Thyroid gland (tissue), 4 donors: Measurements from ENCODE around the gene MORC1. TPM values are rescaled to one million over a fixed set of nuclear protein-coding genes. Genes with fewer than 3 reads are reported as not detected.

Experiments used
- DNase-seq, 2 donors: peaks; one replicate each; pipeline ENCODE4 v3.0.0-alpha.2; 2019
- H3K27ac ChIP-seq, 3 donors: fragments of 200-600 bp; sonication (generic); 1 replicate in 2 of 3; 2 replicates in 1 of 3; pipeline ENCODE4 v1.5.1; 2016 to 2019; ENCODE audit warnings: mild to moderate bottlenecking in 1 of 3, moderate library complexity in 1 of 3
- H3K27me3 ChIP-seq: fragments of 200-600 bp; sonication (generic); one replicate; pipeline ENCODE4 v1.5.1; 2019
- H3K36me3 ChIP-seq, 2 donors: fragments of 200-600 bp; sonication (generic); one replicate each; pipeline ENCODE4 v1.5.1; 2016 to 2019
- H3K4me1 ChIP-seq, 2 donors: fragments of 200-600 bp; sonication (generic); one replicate each; pipeline ENCODE4 v1.5.1; 2017 to 2019
- H3K4me3 ChIP-seq, 3 donors: fragments of 200-600 bp; sonication (generic); replicated peaks in 1 of 3; 1 replicate in 2 of 3; 2 replicates in 1 of 3; pipeline ENCODE4 v1.5.1; 2016; ENCODE audit warnings: mild to moderate bottlenecking in 1 of 3
- H3K9me3 ChIP-seq: fragments of 200-600 bp; sonication (generic); one replicate; pipeline ENCODE4 v1.5.1; 2017
- POLR2A ChIP-seq, 2 donors: fragments of 450-650 bp; IDR thresholded peaks; one replicate each; pipeline ENCODE4 v1.6.1; 2017; ENCODE audit warnings: antibody characterized with exemption in 2 of 2, mild to moderate bottlenecking in 2 of 2, moderate library complexity in 1 of 2
- WGBS, 2 donors: methylation state at CpG; one replicate each; pipeline ENCODE4 v1.1.5; 2017; 5-methylcytosine and 5-hydroxymethylcytosine counted together
- intact Hi-C: fragments of 100-400 bp; cut with DNase I; formaldehyde crosslinking; loops from one replicate; pipeline ENCODE4 v1.15.1; 2023
- total RNA-seq, 4 donors: library from RNA; depleted of rRNA; stranded (reverse); fragments of >200 nt; gene quantifications; one replicate each; pipeline ENCODE4 v1.2.3, GENCODE V29; 2016
- TF ChIP-seq, protein P1 (sequence below), 6 experiments: fragments of 200-600 bp in 3 of 6; fragments of 450-650 bp in 3 of 6; sonication (generic) in 3 of 6; IDR thresholded peaks; one replicate each; pipeline ENCODE4 v1.5.1; 2016 to 2019; ENCODE audit warnings: antibody characterized with exemption in 6 of 6, mild to moderate bottlenecking in 2 of 6, inconsistent platforms in 1 of 6, moderate library complexity in 1 of 6

The MORC1 gene
- total RNA-seq, 4 donors from 2014 or later: 0.13 TPM; not detected in 3

- H3K27me3 ChIP-seq: no peaks in the 10 kb centered on the region
- H3K4me3 ChIP-seq: no peak overlapping the region
- H3K27ac ChIP-seq: no peak overlapping the region
- no peaks in the 10 kb centered on the region for H3K9me3 ChIP-seq
- WGBS, 2 donors: 56 to 58% methylated on average over 7 of the region's 7 CpGs
- no peaks in the 10 kb centered on the region for H3K4me1 ChIP-seq
- no peak for DNase-seq
- no peak for TF ChIP-seq POLR2A (IDR thresholded peaks at IDR 0.05)
- TF ChIP-seq, protein P1, sequence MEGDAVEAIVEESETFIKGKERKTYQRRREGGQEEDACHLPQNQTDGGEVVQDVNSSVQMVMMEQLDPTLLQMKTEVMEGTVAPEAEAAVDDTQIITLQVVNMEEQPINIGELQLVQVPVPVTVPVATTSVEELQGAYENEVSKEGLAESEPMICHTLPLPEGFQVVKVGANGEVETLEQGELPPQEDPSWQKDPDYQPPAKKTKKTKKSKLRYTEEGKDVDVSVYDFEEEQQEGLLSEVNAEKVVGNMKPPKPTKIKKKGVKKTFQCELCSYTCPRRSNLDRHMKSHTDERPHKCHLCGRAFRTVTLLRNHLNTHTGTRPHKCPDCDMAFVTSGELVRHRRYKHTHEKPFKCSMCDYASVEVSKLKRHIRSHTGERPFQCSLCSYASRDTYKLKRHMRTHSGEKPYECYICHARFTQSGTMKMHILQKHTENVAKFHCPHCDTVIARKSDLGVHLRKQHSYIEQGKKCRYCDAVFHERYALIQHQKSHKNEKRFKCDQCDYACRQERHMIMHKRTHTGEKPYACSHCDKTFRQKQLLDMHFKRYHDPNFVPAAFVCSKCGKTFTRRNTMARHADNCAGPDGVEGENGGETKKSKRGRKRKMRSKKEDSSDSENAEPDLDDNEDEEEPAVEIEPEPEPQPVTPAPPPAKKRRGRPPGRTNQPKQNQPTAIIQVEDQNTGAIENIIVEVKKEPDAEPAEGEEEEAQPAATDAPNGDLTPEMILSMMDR (IDR thresholded peaks at IDR 0.05): no peak
- no peaks in the 10 kb centered on the region for H3K36me3 ChIP-seq
- intact Hi-C loops: no loop called here
These were observed 45.7 kb downstream of the MORC1 start for GRCh38 chr3:109072194-109072593.

- DNase-seq: no peak
- Histone ChIP-seq H3K4me3 (no peak overlapping the region), H3K27ac (no peak overlapping the region), H3K27me3 (no peaks in the 10 kb centered on the region), H3K4me1 (no peaks in the 10 kb centered on the region), H3K9me3 (no peaks in the 10 kb centered on the region), H3K36me3 (no peaks in the 10 kb centered on the region)
- intact Hi-C loops: no loop called here
- TF ChIP-seq, protein P1 (IDR thresholded peaks at IDR 0.05): no peak
- TF ChIP-seq POLR2A (IDR thresholded peaks at IDR 0.05): no peak
- 63 to 64% methylated on average over 4 of the region's 4 CpGs for WGBS, 2 donors
These were observed 46.4 kb downstream of the MORC1 start for GRCh38 chr3:109071350-109072142.

DNA sequence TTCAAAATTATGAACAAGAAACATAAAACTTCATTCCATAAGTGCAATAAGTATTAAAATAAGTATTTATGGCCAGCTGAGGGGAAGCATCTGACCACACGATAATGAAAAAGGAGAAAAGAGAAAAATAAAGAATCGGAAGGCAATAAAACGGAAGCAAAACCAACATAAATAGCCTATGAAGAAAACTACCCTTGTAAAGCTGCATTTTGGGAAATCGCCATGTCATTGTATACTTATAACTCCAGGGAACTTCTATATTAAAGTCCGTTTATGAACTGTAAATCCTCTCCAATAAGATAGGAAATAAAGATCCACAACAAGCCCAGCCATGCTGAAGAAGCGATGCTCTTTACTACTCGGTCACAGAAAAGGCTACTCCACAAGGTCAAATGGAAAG lies 47.7 kb downstream of the MORC1 start:
- Histone ChIP-seq H3K36me3 (no peaks in the 10 kb centered on the region), H3K9me3 (no peaks in the 10 kb centered on the region), H3K27me3 (no peaks in the 10 kb centered on the region), H3K4me3 (no peak overlapping the region), H3K27ac (no peak overlapping the region), H3K4me1 (no peaks in the 10 kb centered on the region)
- 87% methylated on average over 7 of the region's 7 CpGs for WGBS, 2 donors
- TF ChIP-seq POLR2A (IDR thresholded peaks at IDR 0.05): no peak
- TF ChIP-seq, protein P1 (IDR thresholded peaks at IDR 0.05): no peak
- intact Hi-C loops: no loop called here
- DNase-seq: no peak

DNA sequence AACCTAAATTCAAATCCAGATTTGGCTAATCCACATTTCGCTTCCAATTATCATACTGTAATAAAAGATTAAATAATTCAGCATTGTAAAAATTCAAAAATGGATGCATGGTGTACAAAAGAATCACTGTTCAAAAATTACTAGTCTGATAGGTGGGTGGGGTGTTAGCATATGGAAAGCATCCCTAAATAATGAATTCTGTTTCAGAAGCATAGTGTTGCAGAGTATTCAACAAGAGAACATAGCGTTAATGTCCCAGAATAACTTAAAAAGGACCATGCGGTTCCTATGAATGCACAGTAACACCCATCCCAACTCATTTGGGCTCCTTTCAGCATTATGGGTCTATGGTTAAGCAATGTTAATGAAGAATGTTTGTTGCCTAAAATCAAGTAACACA lies 51.1 kb downstream of the MORC1 start:
- Histone ChIP-seq H3K36me3 (no peaks in the 10 kb centered on the region), H3K9me3 (no peaks in the 10 kb centered on the region), H3K4me1 (no peaks in the 10 kb centered on the region), H3K27ac (no peak overlapping the region), H3K27me3 (no peaks in the 10 kb centered on the region), H3K4me3 (no peak overlapping the region)
- intact Hi-C loops: no loop called here
- no peak for TF ChIP-seq POLR2A (IDR thresholded peaks at IDR 0.05)
- TF ChIP-seq, protein P1 (IDR thresholded peaks at IDR 0.05): no peak
- DNase-seq: no peak
- 92 to 96% methylated on average over 3 of the region's 3 CpGs for WGBS, 2 donors

GRCh38 chr3:109059264-109059663 lies 58.7 kb downstream of the MORC1 start:
- TF ChIP-seq POLR2A (IDR thresholded peaks at IDR 0.05): no peak
- TF ChIP-seq, protein P1 (IDR thresholded peaks at IDR 0.05): no peak
- Histone ChIP-seq H3K4me3 (no peak overlapping the region), H3K27ac (no peak overlapping the region), H3K4me1 (no peaks in the 10 kb centered on the region), H3K27me3 (no peaks in the 10 kb centered on the region), H3K9me3 (no peaks in the 10 kb centered on the region), H3K36me3 (no peaks in the 10 kb centered on the region)
- DNase-seq: no peak
- 47 to 50% methylated on average over 5 of the region's 5 CpGs for WGBS, 2 donors
- intact Hi-C loops: no loop called here
